K562 (cell line): ENCODE data around the gene ABLIM2. TPM values are rescaled to one million over a fixed set of nuclear protein-coding genes. Genes with fewer than 3 reads are reported as not detected.

Experiments used
- ATAC-seq: fragments of 200-7000 bp; cut with Tn5 transposase; 3 replicates; pipeline ENCODE4 v1.9.1; 2020; ENCODE audit warnings: moderate library complexity
- BruUV-seq: library from RNA; stranded (reverse); fragments of 400-500 nt; replicated peaks from 2 replicates; lab custom pipeline; 2021; lab: Mats Ljungman, UMichigan
- CTCF ChIA-PET: fragments of 300-600 bp; formaldehyde crosslinking; extraction: SDS; loops from one replicate; lab custom pipeline; 2021; ENCODE audit warnings: low intra/inter-chr PET ratio; lab: Yijun Ruan, JAX
- POLR2A ChIA-PET: fragments of 300-600, 350-650 bp; sonication (Branson Sonifier 250); formaldehyde crosslinking; extraction: SDS; loops from one replicate; lab custom pipeline; 2021; ENCODE audit warnings: antibody characterized with exemption, inconsistent platforms; lab: Yijun Ruan, JAX
- DNase-seq, 4 experiments: peaks; one replicate each; pipeline versions ENCODE4 v3.0.0 to v3.0.0-alpha.2; 2011 to 2018; ENCODE audit warnings: low spot score in 3 of 4, mixed read lengths in 3 of 4; ENCODE audit errors: extremely low read depth in 1 of 4
- FAIRE-seq: peaks from 2 replicates; lab custom pipeline; 2011; peaks lifted over from hg19 to GRCh38; lab: Jason Lieb, UNC
- H2AFZ ChIP-seq: 2 replicates; pipeline ENCODE4 v1.6.0; 2011; ENCODE audit warnings: low read depth, low read length, control low read depth, inconsistent platforms
- H3K27ac ChIP-seq: fragments of 200-600 bp; 3 replicates; pipeline ENCODE4 v1.8.0; 2011; ENCODE audit warnings: low read depth, mild to moderate bottlenecking, control low read depth, inconsistent platforms, low read length, moderate library complexity, mixed read lengths; ENCODE audit errors: extremely low read depth
- H3K27me3 ChIP-seq, 2 experiments: fragments of 300-600 bp in 1 of 2; 2 replicates in 1 of 2; 3 replicates in 1 of 2; pipeline versions ENCODE4 v1.6.0 to v1.8.0; 2011; ENCODE audit warnings: inconsistent platforms in 2 of 2, low read length in 2 of 2, mild to moderate bottlenecking in 1 of 2, mixed read lengths in 1 of 2, moderate library complexity in 1 of 2; ENCODE audit not compliant: control insufficient read depth in 2 of 2, insufficient read depth in 2 of 2
- H3K36me3 ChIP-seq: fragments of 300-600 bp; 3 replicates; pipeline ENCODE4 v1.8.0; 2011; ENCODE audit warnings: mild to moderate bottlenecking, low read length, inconsistent platforms; ENCODE audit not compliant: control insufficient read depth, insufficient read depth
- H3K4me1 ChIP-seq, 2 experiments: fragments of 200-600 bp in 1 of 2; replicated peaks in 1 of 2; 2 replicates in 1 of 2; 3 replicates in 1 of 2; pipeline versions ENCODE4 v1.5.1 to v1.8.0; 2011; ENCODE audit warnings: inconsistent platforms in 2 of 2, low read length in 2 of 2, mild to moderate bottlenecking in 1 of 2, mixed read lengths in 1 of 2, moderate library complexity in 1 of 2; ENCODE audit not compliant: control insufficient read depth in 2 of 2, insufficient read depth in 2 of 2
- H3K4me2 ChIP-seq: 2 replicates; pipeline ENCODE4 v1.6.1; 2011; ENCODE audit warnings: low read length, control low read depth, inconsistent platforms, mixed read lengths; ENCODE audit not compliant: insufficient read depth
- H3K4me3 ChIP-seq: fragments of 200-600 bp; sonication (generic), shearing (Covaris generic); 2 replicates; pipeline ENCODE4 v1.5.1; 2016; ENCODE audit warnings: control low read depth, inconsistent platforms
- H3K79me2 ChIP-seq: fragments of 200-600 bp; 3 replicates; pipeline ENCODE4 v1.8.0; 2011; ENCODE audit warnings: low read length, inconsistent platforms; ENCODE audit not compliant: control insufficient read depth, insufficient read depth
- H3K9ac ChIP-seq, 2 experiments: 2 replicates each; pipeline versions ENCODE4 v1.6.0 to v1.6.1; 2011; ENCODE audit warnings: low read depth in 2 of 2, low read length in 2 of 2, control low read depth in 1 of 2, inconsistent platforms in 1 of 2, mild to moderate bottlenecking in 1 of 2, mixed read lengths in 1 of 2; ENCODE audit not compliant: insufficient read depth in 1 of 2
- H3K9me1 ChIP-seq: one replicate; pipeline ENCODE4 v1.6.0; 2011; ENCODE audit warnings: inconsistent platforms, mild to moderate bottlenecking, low read length, moderate library complexity; ENCODE audit not compliant: control insufficient read depth, insufficient read depth
- H3K9me3 ChIP-seq: replicated peaks from 2 replicates; pipeline ENCODE4 v1.5.1; 2011; ENCODE audit warnings: low read depth, low read length, inconsistent platforms; ENCODE audit not compliant: control insufficient read depth, insufficient read depth
- H4K20me1 ChIP-seq: replicated peaks from 2 replicates; pipeline ENCODE4 v1.6.1; 2011; ENCODE audit warnings: low read length, inconsistent platforms, mixed read lengths; ENCODE audit not compliant: control insufficient read depth, insufficient read depth
- ELK1 ChIP-seq: sonication (generic); formaldehyde crosslinking; IDR thresholded peaks from 2 replicates; pipeline ENCODE4 v1.8.1; 2022; ENCODE audit warnings: missing genetic modification reagents
- ETV6 ChIP-seq, 3 experiments: fragments of 150-350 bp in 1 of 3; sonication (generic) in 1 of 3; formaldehyde crosslinking in 1 of 3; IDR thresholded peaks; 2 replicates each; pipeline versions ENCODE4 v1.6.1 to v1.8.0; 2014 to 2022; ENCODE audit warnings: borderline replicate concordance in 2 of 3, low read depth in 2 of 3, antibody characterized with exemption in 1 of 3, low read length in 1 of 3, mild to moderate bottlenecking in 1 of 3, missing genetic modification reagents in 1 of 3
- HEY1 ChIP-seq: fragments of 250-450 bp; sonication (Bioruptor Pico); IDR thresholded peaks from 2 replicates; pipeline ENCODE4 v1.5.0; 2020; ENCODE audit warnings: mild to moderate bottlenecking, moderate library complexity, borderline replicate concordance
- MIER1 ChIP-seq: fragments of 450-650 bp; IDR thresholded peaks from 2 replicates; pipeline ENCODE4 v1.6.1; 2016; ENCODE audit warnings: antibody characterized with exemption, mild to moderate bottlenecking, low read depth
- OTX1 ChIP-seq: fragments of 450-650 bp; formaldehyde crosslinking; IDR thresholded peaks from 2 replicates; pipeline ENCODE4 v1.4.0; 2022; ENCODE audit warnings: mild to moderate bottlenecking
- RBM15 ChIP-seq: fragments of 200-400 bp; formaldehyde crosslinking; IDR thresholded peaks from 2 replicates; pipeline ENCODE4 v1.6.1; 2018; ENCODE audit warnings: mild to moderate bottlenecking, low read length, moderate library complexity; ENCODE audit not compliant: insufficient read depth
- SNIP1 ChIP-seq: fragments of 450-650 bp; IDR thresholded peaks from 2 replicates; pipeline ENCODE4 v1.7.1; 2017; ENCODE audit warnings: low read depth, mild to moderate bottlenecking
- ZBTB17 ChIP-seq: fragments of 450-650 bp; formaldehyde crosslinking; IDR thresholded peaks from 2 replicates; pipeline ENCODE4 v1.4.0; 2020; ENCODE audit warnings: mild to moderate bottlenecking
- ZBTB8A ChIP-seq: fragments of 450-650 bp; IDR thresholded peaks from 2 replicates; pipeline ENCODE4 v1.6.1; 2018; ENCODE audit warnings: mild to moderate bottlenecking, moderate library complexity; ENCODE audit not compliant: partially characterized antibody
- ZC3H4 ChIP-seq: sonication (generic); formaldehyde crosslinking; IDR thresholded peaks from 2 replicates; pipeline ENCODE4 v1.9.0; 2021; ENCODE audit warnings: missing genetic modification reagents, borderline replicate concordance
- ZKSCAN1 ChIP-seq: fragments of 150-350 bp; IDR thresholded peaks from 2 replicates; pipeline ENCODE4 v1.6.1; 2016; ENCODE audit warnings: low read depth, low read length
- ZNF212 ChIP-seq: fragments of 450-650 bp; formaldehyde crosslinking; IDR thresholded peaks from 2 replicates; pipeline ENCODE4 v1.4.0; 2020; ENCODE audit warnings: mild to moderate bottlenecking
- ZNF217 ChIP-seq: sonication (generic); formaldehyde crosslinking; IDR thresholded peaks from 2 replicates; pipeline ENCODE4 v1.8.0; 2022; ENCODE audit warnings: mild to moderate bottlenecking, missing genetic modification reagents
- ZNF263 ChIP-seq: sonication (generic); formaldehyde crosslinking; IDR thresholded peaks from 2 replicates; pipeline ENCODE4 v1.8.0; 2022; ENCODE audit warnings: mild to moderate bottlenecking, missing genetic modification reagents, borderline replicate concordance
- ZNF354B ChIP-seq: fragments of 250-450 bp; sonication (Bioruptor Pico); IDR thresholded peaks from 2 replicates; pipeline ENCODE4 v1.4.0; 2020
- ZNF449 ChIP-seq: fragments of 250-450 bp; sonication (Bioruptor Pico); IDR thresholded peaks from 2 replicates; pipeline ENCODE4 v1.8.0; 2022; ENCODE audit warnings: moderate library complexity, mild to moderate bottlenecking, inconsistent platforms
- ZNF551 ChIP-seq: fragments of 250-450 bp; sonication (Bioruptor Pico); IDR thresholded peaks from 2 replicates; pipeline ENCODE4 v1.5.0; 2021; ENCODE audit warnings: mild to moderate bottlenecking, moderate library complexity
- WGBS: fragments of 100-300 bp; shearing (Covaris generic); methylation state at CpG from one replicate; pipeline ENCODE4 v1.1.6; 2016; ENCODE audit warnings: low coverage, mixed read lengths; ENCODE audit not compliant: insufficient coverage; ENCODE audit errors: missing lambda C conversion rate; 5-methylcytosine and 5-hydroxymethylcytosine counted together
- in situ Hi-C: fragments of 300-500 bp; cut with MboI; formaldehyde crosslinking; loops from 4 replicates; pipeline ENCODE4 v1.15.0; 2018; ENCODE audit warnings: inconsistent platforms, mixed read lengths
- intact Hi-C: fragments of 100-400 bp; cut with micrococcal nuclease; formaldehyde crosslinking; loops from 2 replicates; pipeline ENCODE4 v1.14.2; 2022
- polyA plus RNA-seq, 8 experiments: library from polyadenylated mRNA; depleted of rRNA in 4 of 8; stranded (reverse) in 5 of 8; unstranded in 3 of 8; fragments of >200 nt; fragmentation: Nextera tagmentation in 2 of 8; fragmentation: Illumina TruSeq in 1 of 8; extraction: Ambion mirVana in 2 of 8; extraction: Trizol in 1 of 8; gene quantifications; 2 replicates each; pipeline versions ENCODE4 v1.2.1 to v1.2.3, GENCODE V29; 2011 to 2014; ENCODE audit warnings: inconsistent platforms in 1 of 8, missing spikeins in 1 of 8
- total RNA-seq, 7 experiments: library from RNA; depleted of rRNA in 6 of 7; stranded (reverse); fragments of >200 nt in 6 of 7; fragmentation: Illumina TruSeq in 2 of 7; extraction: Trizol in 2 of 7; gene quantifications; 2 replicates each; pipeline versions ENCODE4 v1.2.1 to v1.2.3, GENCODE V29; 2011 to 2021; ENCODE audit warnings: low replicate concordance in 1 of 7
- TF ChIP-seq, protein P1 (sequence below): fragments of 250-450 bp; sonication (Bioruptor Pico); IDR thresholded peaks from 2 replicates; pipeline ENCODE4 v1.8.0; 2021; ENCODE audit warnings: mild to moderate bottlenecking, moderate library complexity

Gene ABLIM2
- total and polyA plus RNA-seq, 9 of the 15 experiments (the other 6 are each of a cell fraction or from before 2014, with no cell fraction given) = not detected

DNA sequence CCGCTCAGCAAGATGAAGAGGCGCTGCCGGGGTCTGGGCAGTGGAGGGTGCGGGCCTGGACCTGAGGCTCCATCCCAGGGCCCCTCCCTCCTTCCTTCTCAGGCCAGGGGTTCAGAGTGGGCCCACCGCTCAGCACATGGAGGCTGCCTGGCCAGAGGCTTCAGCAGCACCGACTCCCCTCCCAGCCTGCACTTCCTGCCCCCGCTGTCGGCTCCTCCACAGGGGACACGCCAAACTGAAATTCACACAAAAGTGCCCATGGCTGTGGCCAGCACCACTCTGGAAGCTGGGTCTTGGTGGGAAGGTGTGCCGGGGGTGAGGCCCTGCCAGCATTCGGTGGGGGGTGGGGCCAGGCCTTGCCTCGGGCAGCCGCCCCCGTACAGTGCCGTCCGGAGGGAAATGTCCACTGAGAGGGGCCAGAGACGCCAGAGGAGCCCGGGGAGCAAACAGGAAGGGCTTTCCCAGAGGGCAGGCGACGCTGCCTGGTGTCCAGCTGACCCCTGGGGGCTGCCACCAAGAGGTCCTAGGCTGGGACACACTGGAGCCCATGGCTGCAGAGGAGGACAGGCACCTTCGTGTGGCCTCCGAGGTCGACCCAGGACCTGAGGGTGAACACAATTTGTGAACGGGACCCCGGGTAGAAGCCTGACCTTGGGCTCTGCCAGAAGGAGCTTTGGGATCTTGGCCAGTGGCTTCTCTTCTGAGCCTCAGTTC is 134.4 kb downstream of the ABLIM2 start (continued):
- TF ChIP-seq ZNF354B = no peak
- no peak for TF ChIP-seq ZNF212 (CRISPR knock-in tag)
- TF ChIP-seq ZNF551 = no peak
- no peak for TF ChIP-seq ZC3H4 (CRISPR knock-in tag)
- no peak for TF ChIP-seq ZNF217 (CRISPR knock-in tag)
- no peak for TF ChIP-seq ZKSCAN1

- Histone ChIP-seq H3K9me3 (no peaks in the 10 kb centered on the region), H3K27ac (no peak overlapping the region), H3K4me2 (no peak overlapping the region), H3K9me1 (peaks cover 4% of the 10 kb centered on the region), H3K9ac (no peak overlapping the region), H3K36me3 (no peaks in the 10 kb centered on the region), H3K79me2 (no peaks in the 10 kb centered on the region), H2AFZ (no peak overlapping the region), H3K27me3 (peaks cover 12 to 64% of the 10 kb centered on the region in 2 experiments; a peak in 4 of 5 replicates), H3K4me1 (peaks cover 0 to 4% of the 10 kb centered on the region in 2 experiments; a peak in 2 of 5 replicates), H4K20me1 (peaks cover 11% of the 10 kb centered on the region), H3K4me3 (no peak overlapping the region)
- in situ Hi-C loops (no loop called here), intact Hi-C loops (no loop called here)
- ATAC-seq (no peak), DNase-seq (no peak), FAIRE-seq (no peak)
- ChIA-PET CTCF (no interaction called here), POLR2A (no interaction called here)
- BruUV-seq = no TSS peak
- under 1% methylated on average over 8 of the region's 8 CpGs for WGBS
- TF ChIP-seq MIER1 (no peak), ZBTB17 (CRISPR knock-in tag) (no peak), ZBTB8A (no peak), ELK1 (CRISPR knock-in tag) (no peak), HEY1 (CRISPR knock-in tag) (no peak), ZNF263 (CRISPR knock-in tag) (no peak), ZNF449 (CRISPR knock-in tag) (no peak), SNIP1 (no peak), OTX1 (no peak), ETV6 (IDR thresholded peaks at IDR 0.05; ENCODE audit: borderline replicate concordance in 1 of 2, low read depth in 2 of 2, low read length in 1 of 2) (no peak), ETV6 (CRISPR knock-in tag; IDR thresholded peaks at IDR 0.05; ENCODE audit: borderline replicate concordance) (no peak), RBM15 (no peak)
- TF ChIP-seq, protein P1, sequence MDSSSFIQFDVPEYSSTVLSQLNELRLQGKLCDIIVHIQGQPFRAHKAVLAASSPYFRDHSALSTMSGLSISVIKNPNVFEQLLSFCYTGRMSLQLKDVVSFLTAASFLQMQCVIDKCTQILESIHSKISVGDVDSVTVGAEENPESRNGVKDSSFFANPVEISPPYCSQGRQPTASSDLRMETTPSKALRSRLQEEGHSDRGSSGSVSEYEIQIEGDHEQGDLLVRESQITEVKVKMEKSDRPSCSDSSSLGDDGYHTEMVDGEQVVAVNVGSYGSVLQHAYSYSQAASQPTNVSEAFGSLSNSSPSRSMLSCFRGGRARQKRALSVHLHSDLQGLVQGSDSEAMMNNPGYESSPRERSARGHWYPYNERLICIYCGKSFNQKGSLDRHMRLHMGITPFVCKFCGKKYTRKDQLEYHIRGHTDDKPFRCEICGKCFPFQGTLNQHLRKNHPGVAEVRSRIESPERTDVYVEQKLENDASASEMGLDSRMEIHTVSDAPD (CRISPR knock-in tag) = no peak
Measured at GRCh38 chr4:8023696-8024033, 134.9 kb downstream of the ABLIM2 start.
